Hippocampal formation (tissue), 2 donors: ENCODE results near the gene TBC1D3E.
"Not testable (repeated sequence)": the region's sequence is repeated elsewhere in the genome, so short reads cannot be mapped to it uniquely, and the experiment has no call there.

Source experiments
- DNase-seq, 2 donors: peaks; one replicate each; lab custom pipeline; 2025; lab: John Stamatoyannopoulos, UW

The TBC1D3E gene

DNA sequence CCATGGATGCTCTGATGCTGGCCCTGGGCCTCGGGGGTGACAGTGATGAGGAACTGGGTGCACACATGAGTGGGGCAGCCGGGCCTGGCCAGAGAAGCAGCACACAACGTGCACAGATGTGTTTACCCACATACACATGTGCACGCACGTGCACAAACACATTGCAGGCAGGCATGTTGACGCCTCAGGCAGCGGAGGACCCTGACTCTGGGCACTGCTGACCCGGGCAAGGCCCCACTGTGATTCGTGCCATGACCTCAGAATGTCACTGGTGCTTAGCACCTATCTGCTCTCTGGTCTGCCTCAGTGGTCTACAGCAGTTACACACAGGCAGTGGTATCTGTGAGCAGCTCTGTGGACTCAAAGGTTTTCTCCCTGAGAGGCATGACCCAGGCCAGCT, at the start of gene TBC1D3E:
Gene TBC1D3E, plus strand, starts transcription at position 301 of the 400 bp plus-strand sequence. CDS start 1,545 bp downstream, outside the sequence.
- not testable (repeated sequence) for DNase-seq

- not testable (repeated sequence) for DNase-seq
Measured at GRCh38 chr17:38087344-38087743, 40.4 kb upstream of the TBC1D3E start.

GRCh38 chr17:38088120-38088519, 39.6 kb upstream of the TBC1D3E start:
- DNase-seq = not testable (repeated sequence)

DNA sequence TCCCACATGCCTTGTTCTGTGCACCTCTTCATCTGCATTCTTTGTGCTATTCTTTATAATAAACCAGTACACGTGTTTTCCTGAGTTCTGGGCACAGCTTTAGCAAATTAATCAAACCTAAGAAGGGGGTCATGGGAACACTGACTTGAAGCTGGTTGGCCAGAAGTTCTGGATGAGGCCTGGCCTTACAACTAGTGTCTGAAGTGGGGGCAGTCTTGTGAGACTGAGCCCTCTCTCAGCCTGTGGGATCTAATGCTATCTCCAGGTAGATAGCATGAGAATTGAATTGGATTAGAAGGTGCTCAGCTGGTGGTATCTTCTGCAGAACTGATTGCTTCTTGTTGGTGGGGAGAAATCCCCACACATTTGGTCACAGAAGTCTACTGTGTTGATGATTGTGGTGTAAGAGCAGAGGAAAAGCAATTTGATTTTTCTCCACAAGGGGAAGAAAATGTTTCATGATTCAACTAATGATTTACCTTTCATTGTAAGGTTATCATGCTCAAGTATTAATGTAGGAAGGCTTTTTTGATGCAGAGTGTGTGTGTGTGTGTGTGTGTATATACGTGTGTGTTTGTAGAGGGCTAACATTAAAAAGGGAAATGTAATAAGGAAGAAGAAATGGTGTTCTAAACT, 33.6 kb upstream of the TBC1D3E start:
- not testable (repeated sequence) for DNase-seq

DNA sequence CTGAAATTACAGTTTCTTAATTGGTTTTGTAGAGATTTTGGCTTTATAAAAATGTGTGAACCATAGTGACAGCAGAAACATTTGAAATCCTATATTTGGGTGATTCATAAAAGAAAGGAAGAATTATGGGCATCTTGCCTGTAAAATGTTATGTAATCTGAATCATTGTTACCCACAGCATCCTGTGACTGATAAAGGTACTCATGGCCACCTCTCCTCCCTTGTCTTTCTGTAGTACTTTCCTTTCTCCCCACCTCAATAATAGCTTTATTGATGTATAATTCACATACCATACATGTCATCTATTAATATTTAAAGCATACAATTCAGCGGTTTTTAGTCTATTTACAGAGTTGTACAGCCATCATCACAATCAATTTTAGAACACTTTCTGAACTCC, 28.5 kb upstream of the TBC1D3E start:
- not testable (repeated sequence) for DNase-seq

DNA sequence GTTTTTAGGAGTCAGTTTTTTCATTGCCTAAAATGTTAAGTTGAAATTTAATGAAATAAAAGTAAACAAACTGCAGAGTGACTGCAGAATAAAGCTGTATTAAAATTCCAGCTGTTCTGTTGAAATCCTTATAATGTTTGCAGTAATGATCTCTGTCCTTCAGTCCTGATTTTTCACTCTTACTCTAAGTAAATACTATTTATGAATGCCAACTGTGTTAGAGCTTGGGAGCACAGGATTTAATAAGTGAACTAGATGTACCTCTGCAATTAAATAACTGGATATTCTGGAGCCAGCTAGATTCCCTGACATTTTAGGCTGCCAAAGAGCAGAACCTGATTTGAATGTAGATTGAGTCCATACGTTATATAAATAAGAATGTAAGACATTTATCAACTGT, 7.9 kb upstream of the TBC1D3E start:
- DNase-seq = not testable (repeated sequence)

DNA sequence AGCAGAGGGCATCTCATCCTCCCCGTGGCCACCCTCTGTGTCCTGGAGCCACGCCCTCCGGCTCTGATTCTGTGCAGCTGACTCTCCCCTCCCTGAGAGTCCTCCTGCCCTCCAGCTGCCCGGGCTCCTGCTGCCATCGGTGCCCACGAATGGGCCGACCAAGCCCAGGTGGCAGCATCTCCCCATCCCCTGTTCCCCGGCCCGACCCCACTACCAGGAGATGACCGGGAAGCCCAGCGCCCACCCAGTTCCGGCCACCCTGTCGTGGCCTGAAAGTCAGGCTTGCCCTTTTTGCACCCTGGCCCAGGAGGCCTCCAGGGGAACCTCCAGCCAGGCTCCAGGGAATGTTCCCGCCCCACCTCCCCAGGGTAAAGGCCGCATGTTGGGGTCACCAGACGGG, 7.1 kb downstream of the TBC1D3E start:
- not testable (repeated sequence) for DNase-seq
